OCI-LY7 (cell line): ENCODE results near the gene KIF6. TPM values are rescaled to one million over a fixed set of nuclear protein-coding genes. Genes with fewer than 3 reads are reported as not detected.

Experiments
- BruUV-seq: library from RNA; stranded (reverse); fragments of 400-500 nt; replicated peaks from 2 replicates; lab custom pipeline; 2021; lab: Mats Ljungman, UMichigan
- CTCF ChIA-PET: fragments of 300-600 bp; sonication (Branson Sonifier 250); formaldehyde crosslinking; loops from one replicate; lab custom pipeline; 2022; ENCODE audit warnings: antibody characterized with exemption; ENCODE audit not compliant: unreplicated experiment; lab: Charles Lee
- POLR2A ChIA-PET: fragments of 300-600 bp; sonication (Branson Sonifier 250); formaldehyde crosslinking; loops from one replicate; lab custom pipeline; 2022; ENCODE audit warnings: antibody characterized with exemption; lab: Charles Lee
- DNase-seq: peaks from one replicate; pipeline ENCODE4 v3.0.0-alpha.2; 2015; ENCODE audit warnings: low spot score
- H2AFZ ChIP-seq: fragments of 200-600 bp; sonication (generic), shearing (Covaris generic); 2 replicates; pipeline ENCODE4 v1.6.1; 2014; ENCODE audit warnings: mild to moderate bottlenecking, antibody characterized with exemption, low read length, moderate library complexity
- H3K27ac ChIP-seq: fragments of 200-600 bp; sonication (generic); 2 replicates; pipeline ENCODE4 v1.5.1; 2014; ENCODE audit warnings: mixed run types, low read depth, mild to moderate bottlenecking, moderate library complexity, low read length, inconsistent platforms; ENCODE audit not compliant: poor library complexity, severe bottlenecking
- H3K36me3 ChIP-seq: fragments of 200-600 bp; sonication (generic); 2 replicates; pipeline ENCODE4 v1.6.1; 2014; ENCODE audit warnings: mild to moderate bottlenecking, antibody characterized with exemption, low read length, moderate library complexity, mixed read lengths; ENCODE audit not compliant: insufficient read depth
- H3K4me1 ChIP-seq: fragments of 200-600 bp; sonication (generic); 2 replicates; pipeline ENCODE4 v1.5.1; 2014; ENCODE audit warnings: mild to moderate bottlenecking, low read length; ENCODE audit not compliant: insufficient read depth, poor library complexity, severe bottlenecking
- H3K4me2 ChIP-seq: fragments of 200-600 bp; sonication (generic); 2 replicates; pipeline ENCODE4 v1.6.1; 2014; ENCODE audit warnings: mild to moderate bottlenecking, low read length
- H3K4me3 ChIP-seq: fragments of 200-600 bp; sonication (generic); 2 replicates; pipeline ENCODE4 v1.5.1; 2014; ENCODE audit warnings: mild to moderate bottlenecking, low read depth, low read length; ENCODE audit not compliant: poor library complexity, severe bottlenecking
- H3K79me2 ChIP-seq: fragments of 200-600 bp; sonication (generic); 2 replicates; pipeline ENCODE4 v1.6.1; 2016; ENCODE audit warnings: low read depth, mild to moderate bottlenecking, low read length, moderate library complexity, mixed read lengths; ENCODE audit not compliant: insufficient read depth
- H3K9me2 ChIP-seq: fragments of 200-600 bp; sonication (generic); 2 replicates; pipeline ENCODE4 v1.6.1; 2016; ENCODE audit warnings: mild to moderate bottlenecking, low read length, mixed read lengths; ENCODE audit not compliant: insufficient read depth
- H3K9me3 ChIP-seq: fragments of 200-600 bp; sonication (generic); 2 replicates; pipeline ENCODE4 v1.6.1; 2014; ENCODE audit warnings: mild to moderate bottlenecking, mixed run types, low read length, mixed read lengths
- H4K20me1 ChIP-seq: fragments of 200-600 bp; sonication (generic); 2 replicates; pipeline ENCODE4 v1.6.1; 2014; ENCODE audit warnings: mild to moderate bottlenecking, antibody characterized with exemption, low read length, moderate library complexity, mixed read lengths; ENCODE audit not compliant: insufficient read depth
- CTCF ChIP-seq: fragments of 200-600 bp; sonication (generic); conservative IDR thresholded peaks from 2 replicates; pipeline ENCODE4 v1.5.1; 2014; ENCODE audit warnings: mild to moderate bottlenecking, antibody characterized with exemption, low read length, moderate library complexity, mixed read lengths
- EZH2phosphoT487 ChIP-seq: fragments of 200-600 bp; sonication (generic); IDR thresholded peaks from 2 replicates; pipeline ENCODE4 v1.6.1; 2018; ENCODE audit warnings: low read depth, borderline replicate concordance, mild to moderate bottlenecking, mixed run types, antibody characterized with exemption, low read length, moderate library complexity, mixed read lengths
- intact Hi-C: fragments of 100-400 bp; cut with micrococcal nuclease; formaldehyde crosslinking; loops from one replicate; pipeline ENCODE4 v1.10.0; 2022; ENCODE audit not compliant: unreplicated experiment
- total RNA-seq, 2 experiments: library from RNA; depleted of rRNA in 1 of 2; stranded (reverse); fragments of >200 nt in 1 of 2; shearing (Covaris generic) in 1 of 2; gene quantifications; 2 replicates each; pipeline ENCODE4 v1.2.3, GENCODE V29; 2014 to 2022

Gene KIF6
- total RNA-seq, 2 experiments from 2014 or later, result not detected

- no peaks in the 10 kb centered on the region for H3K79me2 ChIP-seq
- H3K4me1 ChIP-seq, result no peaks in the 10 kb centered on the region
- no peak overlapping the region for H3K4me2 ChIP-seq
- TF ChIP-seq EZH2phosphoT487 (no peak), CTCF (no peak)
- no peaks in the 10 kb centered on the region for H3K9me3 ChIP-seq
- intact Hi-C loops, result no loop called here
- no peak overlapping the region for H3K4me3 ChIP-seq
- no peaks in the 10 kb centered on the region for H3K36me3 ChIP-seq
- no peaks in the 10 kb centered on the region for H4K20me1 ChIP-seq
- no peak for DNase-seq
- H2AFZ ChIP-seq, result no peak overlapping the region
- H3K9me2 ChIP-seq, result no peaks in the 10 kb centered on the region
- no peak overlapping the region for H3K27ac ChIP-seq
- BruUV-seq, result no TSS peak
- ChIA-PET CTCF (no interaction called here), POLR2A (no interaction called here)
Measured at GRCh38 chr6:39555136-39555535, 170.1 kb downstream of the KIF6 start.

GRCh38 chr6:39553860-39554802 lies 171.1 kb downstream of the KIF6 start:
- Histone ChIP-seq H3K4me3 (no peak overlapping the region), H4K20me1 (no peaks in the 10 kb centered on the region), H2AFZ (no peak overlapping the region), H3K9me2 (no peaks in the 10 kb centered on the region), H3K4me1 (no peaks in the 10 kb centered on the region), H3K79me2 (no peaks in the 10 kb centered on the region), H3K36me3 (no peaks in the 10 kb centered on the region), H3K9me3 (no peaks in the 10 kb centered on the region), H3K27ac (no peak overlapping the region), H3K4me2 (no peak overlapping the region)
- POLR2A ChIA-PET, result no interaction called here
- no peak for TF ChIP-seq EZH2phosphoT487
- TF ChIP-seq CTCF, result no peak
- CTCF ChIA-PET, result no interaction called here
- intact Hi-C loops, result no loop called here
- BruUV-seq, result no TSS peak
- DNase-seq, result no peak

- CTCF ChIA-PET, result no interaction called here
- intact Hi-C loops, result no loop called here
- BruUV-seq, result no TSS peak
Measured at GRCh38 chr6:39553029-39553428, 172.2 kb downstream of the KIF6 start.

More at GRCh38 chr6:39553029-39553428, 172.2 kb downstream of the KIF6 start:
- no peak overlapping the region for H3K4me2 ChIP-seq
- H3K79me2 ChIP-seq, result no peaks in the 10 kb centered on the region
- TF ChIP-seq CTCF (no peak), EZH2phosphoT487 (no peak)
- POLR2A ChIA-PET, result no interaction called here
- no peaks in the 10 kb centered on the region for H4K20me1 ChIP-seq
- DNase-seq, result no peak
- H3K4me1 ChIP-seq, result no peaks in the 10 kb centered on the region
- no peak overlapping the region for H3K4me3 ChIP-seq
- no peaks in the 10 kb centered on the region for H3K9me3 ChIP-seq
- no peak overlapping the region for H3K27ac ChIP-seq
- no peaks in the 10 kb centered on the region for H3K36me3 ChIP-seq
- no peak overlapping the region for H2AFZ ChIP-seq
- no peaks in the 10 kb centered on the region for H3K9me2 ChIP-seq
